GM12878 (cell line): Measurements from ENCODE around the gene RRP1B. TPM values are rescaled to one million over a fixed set of nuclear protein-coding genes. Genes with fewer than 3 reads are reported as not detected.

Experiments
- ATAC-seq: fragments of 200-7000 bp; cut with Tn5 transposase; 3 replicates; pipeline ENCODE4 v1.9.1; 2020; ENCODE audit warnings: mild to moderate bottlenecking, moderate library complexity
- BruUV-seq: library from RNA; stranded (reverse); fragments of 400-500 nt; replicated peaks from 2 replicates; lab custom pipeline; 2021; lab: Mats Ljungman, UMichigan
- CTCF ChIA-PET: fragments of 300-600 bp; sonication (Branson Sonifier 250); formaldehyde crosslinking; extraction: SDS; loops from one replicate; lab custom pipeline; 2021; ENCODE audit warnings: inconsistent platforms; lab: Yijun Ruan, JAX
- POLR2A ChIA-PET: fragments of 350-600 bp; formaldehyde crosslinking; extraction: SDS; loops from one replicate; lab custom pipeline; 2021; ENCODE audit warnings: inconsistent platforms; lab: Charles Lee
- RAD21 ChIA-PET: fragments of 300-600 bp; sonication (Branson Sonifier 250); formaldehyde crosslinking; loops from one replicate; lab custom pipeline; 2023; ENCODE audit warnings: antibody characterized with exemption; ENCODE audit not compliant: unreplicated experiment; lab: Charles Lee
- SMC1A ChIA-PET: fragments of 300-600 bp; sonication (Branson Sonifier 250); formaldehyde crosslinking; loops from one replicate; lab custom pipeline; 2023; ENCODE audit not compliant: unreplicated experiment, uncharacterized antibody; lab: Charles Lee
- DNase-seq: peaks from one replicate; pipeline ENCODE4 v3.0.0-alpha.2; 2011; ENCODE audit warnings: low read depth, low spot score
- FAIRE-seq: peaks from 3 replicates; lab custom pipeline; 2011; peaks lifted over from hg19 to GRCh38; lab: Jason Lieb, UNC
- H2AFZ ChIP-seq: 2 replicates; pipeline ENCODE4 v1.6.0; 2011; ENCODE audit warnings: low read depth, low read length, control low read depth; ENCODE audit not compliant: control insufficient read depth
- H3K27ac ChIP-seq: 2 replicates; pipeline ENCODE4 v1.5.1; 2011; ENCODE audit warnings: control low read depth; ENCODE audit not compliant: control insufficient read depth, insufficient read depth
- H3K27me3 ChIP-seq, 2 experiments: replicated peaks in 1 of 2; 2 replicates each; pipeline versions ENCODE4 v1.6.0 to v1.6.1; 2011; ENCODE audit warnings: low read length in 1 of 2; ENCODE audit not compliant: control insufficient read depth in 2 of 2, insufficient read depth in 2 of 2
- H3K36me3 ChIP-seq, 2 experiments: 2 replicates each; pipeline ENCODE4 v1.5.1; 2011; ENCODE audit warnings: low read length in 1 of 2; ENCODE audit not compliant: control insufficient read depth in 2 of 2, insufficient read depth in 2 of 2
- H3K4me1 ChIP-seq: 2 replicates; pipeline ENCODE4 v1.6.1; 2011; ENCODE audit warnings: mild to moderate bottlenecking, low read length, moderate library complexity, mixed read lengths; ENCODE audit not compliant: control insufficient read depth, insufficient read depth
- H3K4me2 ChIP-seq: 2 replicates; pipeline ENCODE4 v1.6.0; 2011; ENCODE audit warnings: control low read depth; ENCODE audit not compliant: control insufficient read depth, insufficient read depth
- H3K4me3 ChIP-seq: fragments of 200-600 bp; sonication (generic); 2 replicates; pipeline ENCODE4 v1.5.1; 2016
- H3K79me2 ChIP-seq: 2 replicates; pipeline ENCODE4 v1.6.0; 2011; ENCODE audit warnings: low read length; ENCODE audit not compliant: control insufficient read depth, insufficient read depth
- H3K9ac ChIP-seq: 2 replicates; pipeline ENCODE4 v1.8.0; 2011; ENCODE audit warnings: low read length, control low read depth, mixed read lengths; ENCODE audit not compliant: control insufficient read depth, insufficient read depth
- H3K9me3 ChIP-seq: replicated peaks from 3 replicates; pipeline ENCODE4 v1.5.1; 2011; ENCODE audit warnings: mild to moderate bottlenecking, low read length; ENCODE audit not compliant: control insufficient read depth, insufficient read depth
- H4K20me1 ChIP-seq: 2 replicates; pipeline ENCODE4 v1.6.0; 2011; ENCODE audit not compliant: control insufficient read depth, insufficient read depth
- ATF7 ChIP-seq: fragments of 450-650 bp; IDR thresholded peaks from 2 replicates; pipeline ENCODE4 v1.6.1; 2016; ENCODE audit warnings: low read depth, mild to moderate bottlenecking
- CHD1 ChIP-seq: IDR thresholded peaks from 2 replicates; pipeline ENCODE4 v1.6.1; 2012; ENCODE audit warnings: low read depth, low read length, improper control_type of control experiment
- FOXK2 ChIP-seq: fragments of 450-650 bp; IDR thresholded peaks from 2 replicates; pipeline ENCODE4 v1.6.1; 2017; ENCODE audit warnings: mild to moderate bottlenecking, moderate library complexity
- JUNB ChIP-seq: IDR thresholded peaks from 2 replicates; pipeline ENCODE4 v1.6.1; 2016; ENCODE audit warnings: antibody characterized with exemption, mild to moderate bottlenecking
- MTA2 ChIP-seq: fragments of 450-650 bp; IDR thresholded peaks from 2 replicates; pipeline ENCODE4 v1.6.1; 2016; ENCODE audit warnings: low read depth, mild to moderate bottlenecking, moderate library complexity
- NR2C1 ChIP-seq: fragments of 450-650 bp; IDR thresholded peaks from 2 replicates; pipeline ENCODE4 v1.6.1; 2017; ENCODE audit warnings: antibody characterized with exemption, mild to moderate bottlenecking, moderate library complexity
- RAD51 ChIP-seq: fragments of 450-650 bp; IDR thresholded peaks from 2 replicates; pipeline ENCODE4 v1.6.1; 2016; ENCODE audit warnings: moderate library complexity, mild to moderate bottlenecking, inconsistent platforms
- RELA ChIP-seq: fragments of 450-650 bp; IDR thresholded peaks from 2 replicates; pipeline ENCODE4 v1.8.0; 2014; ENCODE audit warnings: borderline replicate concordance; ENCODE audit not compliant: partially characterized antibody
- SMAD5 ChIP-seq: IDR thresholded peaks from 2 replicates; pipeline ENCODE4 v1.6.1; 2016; ENCODE audit warnings: antibody characterized with exemption, low read depth
- SPI1 ChIP-seq: IDR thresholded peaks from 2 replicates; pipeline ENCODE4 v1.6.1; 2011; ENCODE audit warnings: low read depth, mild to moderate bottlenecking, low read length, moderate library complexity, borderline replicate concordance; ENCODE audit not compliant: insufficient read depth
- TBL1XR1 ChIP-seq: IDR thresholded peaks from 2 replicates; pipeline ENCODE4 v1.6.1; 2012; ENCODE audit warnings: low read depth, low read length, improper control_type of control experiment
- YBX1 ChIP-seq: fragments of 450-650 bp; IDR thresholded peaks from 2 replicates; pipeline ENCODE4 v1.6.1; 2016; ENCODE audit warnings: antibody characterized with exemption
- ZNF274 ChIP-seq: IDR thresholded peaks from one replicate; pipeline ENCODE4 v1.8.0; 2011; ENCODE audit not compliant: insufficient read length, insufficient read depth
- ZZZ3 ChIP-seq: IDR thresholded peaks from 2 replicates; pipeline ENCODE4 v1.6.1; 2011; ENCODE audit warnings: low read depth; ENCODE audit not compliant: control insufficient read depth, insufficient read length
- WGBS: methylation state at CpG from one replicate; pipeline ENCODE4 v1.1.6; 2016; ENCODE audit warnings: low lambda C conversion rate; ENCODE audit not compliant: insufficient replicate concordance, insufficient coverage; ENCODE audit errors: missing lambda C conversion rate; 5-methylcytosine and 5-hydroxymethylcytosine counted together
- in situ Hi-C: fragments of 300-500 bp; cut with MboI; formaldehyde crosslinking; loops from 9 replicates; pipeline ENCODE4 v1.14.3; 2018; ENCODE audit warnings: mixed read lengths
- intact Hi-C: fragments of 100-400 bp; cut with micrococcal nuclease; formaldehyde crosslinking; loops from one replicate; pipeline ENCODE4 v1.14.2; 2022; ENCODE audit not compliant: unreplicated experiment
- polyA plus RNA-seq, 11 experiments: library from polyadenylated mRNA; depleted of rRNA in 4 of 11; unstranded in 6 of 11; stranded (reverse) in 5 of 11; fragments of >200 nt; fragmentation: Nextera tagmentation in 4 of 11; fragmentation: Illumina TruSeq in 1 of 11; extraction: Ambion mirVana in 4 of 11; extraction: Trizol in 1 of 11; gene quantifications; 1 replicate in 1 of 11; 2 replicates in 10 of 11; pipeline versions ENCODE4 v1.2.1 to v1.2.3, GENCODE V29; 2011 to 2016; ENCODE audit warnings: inconsistent platforms in 2 of 11, missing spikeins in 2 of 11, low read depth in 1 of 11
- total RNA-seq, 4 experiments: library from RNA; depleted of rRNA in 3 of 4; stranded (reverse); fragments of >200 nt in 3 of 4; fragmentation: Illumina TruSeq in 1 of 4; extraction: Trizol in 1 of 4; gene quantifications; 2 replicates each; pipeline versions ENCODE4 v1.2.1 to v1.2.3, GENCODE V29; 2013 to 2021
- TF ChIP-seq, protein P1 (sequence below): fragments of 450-650 bp; formaldehyde crosslinking; IDR thresholded peaks from 2 replicates; pipeline ENCODE4 v1.4.0; 2020; ENCODE audit warnings: mild to moderate bottlenecking, moderate library complexity
- TF ChIP-seq, protein P2 (sequence below): fragments of 450-650 bp; IDR thresholded peaks from 2 replicates; pipeline ENCODE4 v1.6.1; 2017; ENCODE audit warnings: mild to moderate bottlenecking, moderate library complexity
- TF ChIP-seq, protein P3 (sequence below): IDR thresholded peaks from 2 replicates; pipeline ENCODE4 v1.6.1; 2011; ENCODE audit warnings: mild to moderate bottlenecking, low read depth, low read length, moderate library complexity; ENCODE audit not compliant: insufficient replicate concordance

Gene RRP1B
- total and polyA plus RNA-seq, 10 of the 15 experiments (the other 5 are each of a cell fraction or from before 2014, with no cell fraction given) = 8.1 to 57.4 (median 38.1) TPM

DNA sequence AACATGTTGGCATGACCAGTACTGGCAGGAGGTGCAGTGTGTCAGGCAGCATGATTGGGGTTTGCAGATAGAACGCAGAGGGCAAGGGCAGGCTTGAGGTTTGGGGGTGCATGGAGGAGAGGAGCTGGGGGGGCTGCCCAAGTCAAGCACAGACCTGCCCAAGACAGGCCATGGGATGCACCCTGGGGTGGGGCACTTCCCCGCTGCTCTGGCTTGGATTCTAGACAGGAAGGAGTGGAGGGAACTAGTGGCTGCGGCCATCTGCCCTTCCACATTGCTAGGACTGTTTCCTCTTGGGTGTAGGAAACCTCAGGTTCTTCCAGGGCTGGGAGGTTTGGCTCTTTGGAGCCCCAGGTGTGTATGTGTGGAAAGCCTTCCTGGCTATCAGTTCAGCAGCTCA is 62.6 kb downstream of the RRP1B start:
- no peak for FAIRE-seq
- TSS peak; percentile 56 for BruUV-seq
- intact Hi-C loops (no loop called here), in situ Hi-C loops (no loop called here)
- CTCF ChIA-PET = interaction anchor here (1.6 kb wide), 1 partner anchor 1186 kb away, joined by 4 read pairs; no protein-coding TSS in a partner anchor
- TF ChIP-seq CHD1 (no peak), NR2C1 (no peak), RAD51 (no peak), FOXK2 (no peak), SPI1 (no peak), TBL1XR1 (no peak), MTA2 (no peak), RELA (no peak), ATF7 (no peak), ZZZ3 (no peak), ZNF274 (no peak), YBX1 (no peak), JUNB (no peak), SMAD5 (no peak)
- TF ChIP-seq, protein P1, sequence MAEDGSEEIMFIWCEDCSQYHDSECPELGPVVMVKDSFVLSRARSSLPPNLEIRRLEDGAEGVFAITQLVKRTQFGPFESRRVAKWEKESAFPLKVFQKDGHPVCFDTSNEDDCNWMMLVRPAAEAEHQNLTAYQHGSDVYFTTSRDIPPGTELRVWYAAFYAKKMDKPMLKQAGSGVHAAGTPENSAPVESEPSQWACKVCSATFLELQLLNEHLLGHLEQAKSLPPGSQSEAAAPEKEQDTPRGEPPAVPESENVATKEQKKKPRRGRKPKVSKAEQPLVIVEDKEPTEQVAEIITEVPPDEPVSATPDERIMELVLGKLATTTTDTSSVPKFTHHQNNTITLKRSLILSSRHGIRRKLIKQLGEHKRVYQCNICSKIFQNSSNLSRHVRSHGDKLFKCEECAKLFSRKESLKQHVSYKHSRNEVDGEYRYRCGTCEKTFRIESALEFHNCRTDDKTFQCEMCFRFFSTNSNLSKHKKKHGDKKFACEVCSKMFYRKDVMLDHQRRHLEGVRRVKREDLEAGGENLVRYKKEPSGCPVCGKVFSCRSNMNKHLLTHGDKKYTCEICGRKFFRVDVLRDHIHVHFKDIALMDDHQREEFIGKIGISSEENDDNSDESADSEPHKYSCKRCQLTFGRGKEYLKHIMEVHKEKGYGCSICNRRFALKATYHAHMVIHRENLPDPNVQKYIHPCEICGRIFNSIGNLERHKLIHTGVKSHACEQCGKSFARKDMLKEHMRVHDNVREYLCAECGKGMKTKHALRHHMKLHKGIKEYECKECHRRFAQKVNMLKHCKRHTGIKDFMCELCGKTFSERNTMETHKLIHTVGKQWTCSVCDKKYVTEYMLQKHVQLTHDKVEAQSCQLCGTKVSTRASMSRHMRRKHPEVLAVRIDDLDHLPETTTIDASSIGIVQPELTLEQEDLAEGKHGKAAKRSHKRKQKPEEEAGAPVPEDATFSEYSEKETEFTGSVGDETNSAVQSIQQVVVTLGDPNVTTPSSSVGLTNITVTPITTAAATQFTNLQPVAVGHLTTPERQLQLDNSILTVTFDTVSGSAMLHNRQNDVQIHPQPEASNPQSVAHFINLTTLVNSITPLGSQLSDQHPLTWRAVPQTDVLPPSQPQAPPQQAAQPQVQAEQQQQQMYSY (CRISPR knock-in tag) = no peak
- TF ChIP-seq, protein P2, sequence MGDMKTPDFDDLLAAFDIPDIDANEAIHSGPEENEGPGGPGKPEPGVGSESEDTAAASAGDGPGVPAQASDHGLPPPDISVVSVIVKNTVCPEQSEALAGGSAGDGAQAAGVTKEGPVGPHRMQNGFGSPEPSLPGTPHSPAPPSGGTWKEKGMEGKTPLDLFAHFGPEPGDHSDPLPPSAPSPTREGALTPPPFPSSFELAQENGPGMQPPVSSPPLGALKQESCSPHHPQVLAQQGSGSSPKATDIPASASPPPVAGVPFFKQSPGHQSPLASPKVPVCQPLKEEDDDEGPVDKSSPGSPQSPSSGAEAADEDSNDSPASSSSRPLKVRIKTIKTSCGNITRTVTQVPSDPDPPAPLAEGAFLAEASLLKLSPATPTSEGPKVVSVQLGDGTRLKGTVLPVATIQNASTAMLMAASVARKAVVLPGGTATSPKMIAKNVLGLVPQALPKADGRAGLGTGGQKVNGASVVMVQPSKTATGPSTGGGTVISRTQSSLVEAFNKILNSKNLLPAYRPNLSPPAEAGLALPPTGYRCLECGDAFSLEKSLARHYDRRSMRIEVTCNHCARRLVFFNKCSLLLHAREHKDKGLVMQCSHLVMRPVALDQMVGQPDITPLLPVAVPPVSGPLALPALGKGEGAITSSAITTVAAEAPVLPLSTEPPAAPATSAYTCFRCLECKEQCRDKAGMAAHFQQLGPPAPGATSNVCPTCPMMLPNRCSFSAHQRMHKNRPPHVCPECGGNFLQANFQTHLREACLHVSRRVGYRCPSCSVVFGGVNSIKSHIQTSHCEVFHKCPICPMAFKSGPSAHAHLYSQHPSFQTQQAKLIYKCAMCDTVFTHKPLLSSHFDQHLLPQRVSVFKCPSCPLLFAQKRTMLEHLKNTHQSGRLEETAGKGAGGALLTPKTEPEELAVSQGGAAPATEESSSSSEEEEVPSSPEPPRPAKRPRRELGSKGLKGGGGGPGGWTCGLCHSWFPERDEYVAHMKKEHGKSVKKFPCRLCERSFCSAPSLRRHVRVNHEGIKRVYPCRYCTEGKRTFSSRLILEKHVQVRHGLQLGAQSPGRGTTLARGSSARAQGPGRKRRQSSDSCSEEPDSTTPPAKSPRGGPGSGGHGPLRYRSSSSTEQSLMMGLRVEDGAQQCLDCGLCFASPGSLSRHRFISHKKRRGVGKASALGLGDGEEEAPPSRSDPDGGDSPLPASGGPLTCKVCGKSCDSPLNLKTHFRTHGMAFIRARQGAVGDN = no peak
- TF ChIP-seq, protein P3, sequence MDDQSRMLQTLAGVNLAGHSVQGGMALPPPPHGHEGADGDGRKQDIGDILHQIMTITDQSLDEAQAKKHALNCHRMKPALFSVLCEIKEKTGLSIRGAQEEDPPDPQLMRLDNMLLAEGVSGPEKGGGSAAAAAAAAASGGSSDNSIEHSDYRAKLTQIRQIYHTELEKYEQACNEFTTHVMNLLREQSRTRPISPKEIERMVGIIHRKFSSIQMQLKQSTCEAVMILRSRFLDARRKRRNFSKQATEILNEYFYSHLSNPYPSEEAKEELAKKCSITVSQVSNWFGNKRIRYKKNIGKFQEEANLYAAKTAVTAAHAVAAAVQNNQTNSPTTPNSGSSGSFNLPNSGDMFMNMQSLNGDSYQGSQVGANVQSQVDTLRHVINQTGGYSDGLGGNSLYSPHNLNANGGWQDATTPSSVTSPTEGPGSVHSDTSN = no peak
- Histone ChIP-seq H3K9me3 (no peaks in the 10 kb centered on the region), H2AFZ (no peak overlapping the region), H3K27me3 (no peaks in the 10 kb centered on the region), H3K4me1 (peaks cover 58% of the 10 kb centered on the region), H4K20me1 (peaks cover 11% of the 10 kb centered on the region), H3K4me3 (peak overlapping the region; percentile 88; the same call in 1 of the 2 replicates), H3K27ac (no peak overlapping the region), H3K79me2 (peaks cover 63% of the 10 kb centered on the region), H3K36me3 (peaks cover 4 to 6% of the 10 kb centered on the region in 2 experiments; a peak in 3 of 4 replicates), H3K4me2 (peak overlapping the region; percentile 99), H3K9ac (no peak overlapping the region; the same call in 1 of the 2 replicates)
- SMC1A ChIA-PET = interaction anchor here (1.3 kb wide), 1 partner anchor 87 kb away, joined by 4 read pairs; no protein-coding TSS in a partner anchor
- no peak for DNase-seq
- WGBS = 91% methylated on average over 3 of the region's 3 CpGs
- POLR2A ChIA-PET = interaction anchor here (1.2 kb wide), 1 partner anchor 60 kb away, joined by 4 read pairs; no protein-coding TSS in a partner anchor
- RAD21 ChIA-PET = no interaction called here
- ATAC-seq = no peak
